HG03097 (cell line): ENCODE data around the gene PSME4.
"Not testable (repeated sequence)": the region's sequence is repeated elsewhere in the genome, so short reads cannot be mapped to it uniquely, and the experiment has no call there.

Experiments
- ATAC-seq: cut with Tn5 transposase; IDR thresholded peaks from one replicate; pipeline ENCODE4 v1.9.1; 2021; ENCODE audit not compliant: unreplicated experiment, low FRiP score

PSME4 gene

DNA sequence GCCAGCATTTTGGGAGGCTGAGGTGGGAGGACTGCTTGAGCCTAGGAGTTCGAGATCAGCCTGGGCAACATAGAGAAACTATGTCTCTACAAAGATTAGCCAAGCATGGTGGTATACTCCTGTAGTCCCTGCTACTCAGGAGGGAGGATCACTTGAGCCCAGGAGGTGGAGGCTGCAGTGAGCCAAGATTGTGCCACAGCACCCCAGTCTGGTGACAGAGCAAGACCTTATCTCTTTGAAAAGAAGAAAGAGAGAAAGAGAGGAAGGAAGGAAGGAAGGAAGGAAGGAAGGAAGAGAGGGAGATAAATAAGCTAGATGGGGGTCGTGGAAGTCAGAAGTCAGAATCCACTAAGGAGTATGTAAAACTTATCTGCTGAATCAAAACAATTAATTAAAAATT, 127.2 kb downstream of the PSME4 start:
- ATAC-seq, result no peak

DNA sequence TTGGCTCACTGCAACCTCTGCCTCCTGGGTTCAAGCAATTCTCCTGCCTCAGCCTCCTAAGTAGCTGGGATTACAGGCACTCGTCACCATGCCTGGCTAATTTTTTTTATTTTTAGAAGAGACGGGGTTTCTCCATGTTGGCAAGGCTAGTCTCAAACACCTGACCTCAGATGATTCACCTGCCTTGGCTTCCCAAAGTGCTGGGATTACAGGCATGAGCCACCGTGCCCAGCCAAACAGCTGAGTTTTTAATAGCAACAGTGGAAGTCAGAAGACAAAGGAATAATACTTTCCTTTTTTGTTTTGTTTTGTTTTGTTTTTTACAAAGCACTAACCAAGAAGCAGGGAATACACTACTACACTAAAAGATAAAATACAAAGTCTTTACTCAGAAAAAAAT, 127.9 kb downstream of the PSME4 start:
- no peak for ATAC-seq

GRCh38 chr2:53841651-53842050, 129.1 kb downstream of the PSME4 start:
- not testable (repeated sequence) for ATAC-seq

DNA sequence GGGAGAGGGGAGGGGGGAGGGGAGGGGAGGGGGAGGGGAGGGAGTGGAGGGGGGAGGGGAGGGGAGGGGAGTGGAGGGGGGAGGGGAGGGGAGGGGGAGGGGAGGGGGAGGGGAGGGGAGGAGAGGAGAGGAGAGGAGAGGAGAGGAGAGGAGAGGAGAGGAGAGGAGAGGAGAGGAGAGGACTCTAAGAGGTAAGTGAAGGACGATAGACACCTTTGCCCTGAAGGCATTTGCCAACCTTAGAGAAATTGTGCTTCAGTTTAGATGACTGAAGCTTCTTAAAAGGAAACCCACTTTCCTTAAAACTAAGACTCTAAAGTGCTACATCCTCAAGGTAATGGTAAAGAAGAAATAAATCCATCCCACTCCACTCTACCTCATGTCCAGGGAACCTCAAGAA, 130.2 kb downstream of the PSME4 start:
- ATAC-seq, result no peak

- not testable (repeated sequence) for ATAC-seq
Measured at GRCh38 chr2:53829980-53830290, 140.9 kb downstream of the PSME4 start.

GRCh38 chr2:53829273-53829979, 141.4 kb downstream of the PSME4 start:
- ATAC-seq, result no peak

GRCh38 chr2:53828331-53828730, 142.5 kb downstream of the PSME4 start:
- ATAC-seq, result no peak

- ATAC-seq, result no peak
Measured at GRCh38 chr2:53827398-53828175, 143.2 kb downstream of the PSME4 start.

DNA sequence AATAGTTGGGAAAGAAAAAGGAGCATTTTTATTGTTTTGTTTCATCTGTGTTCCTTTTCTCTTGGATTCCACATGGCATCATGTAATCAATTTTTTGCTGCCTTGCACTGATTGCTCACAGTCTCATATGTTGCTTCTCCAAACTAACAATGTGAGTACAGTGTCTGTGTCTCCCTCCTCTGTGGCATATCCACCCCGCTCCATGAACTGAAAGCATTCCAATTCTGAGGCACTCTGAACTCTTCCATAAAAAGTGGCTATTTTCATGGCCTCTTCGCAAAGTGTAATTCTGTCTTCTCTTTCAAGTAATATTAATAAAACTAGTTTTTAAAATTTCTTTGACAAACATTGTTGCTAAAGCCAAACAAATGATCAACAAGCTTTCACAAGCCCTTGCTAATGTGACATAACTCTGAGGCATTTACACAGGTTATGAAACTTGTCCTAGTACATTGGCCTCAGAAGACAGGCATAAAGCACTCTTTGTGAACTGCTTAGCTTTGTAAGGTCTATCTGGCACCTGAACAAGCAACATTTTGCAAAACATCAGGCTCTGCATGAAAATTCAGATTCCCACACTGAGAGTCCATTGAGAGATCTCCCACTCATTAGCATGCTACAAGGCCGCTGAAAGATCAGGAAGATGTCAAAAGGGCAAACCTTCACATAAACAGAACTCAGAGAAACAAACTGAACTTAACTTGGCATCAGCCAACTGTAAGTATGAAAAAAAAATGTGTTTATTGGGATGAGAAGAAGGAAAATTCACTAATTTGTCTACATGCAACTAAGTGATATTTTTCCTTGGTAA, 144.0 kb downstream of the PSME4 start:
- no peak for ATAC-seq

GRCh38 chr2:53826030-53826410, 144.8 kb downstream of the PSME4 start:
- no peak for ATAC-seq

- not testable (repeated sequence) for ATAC-seq
Measured at GRCh38 chr2:53823639-53824038, 147.2 kb downstream of the PSME4 start.

DNA sequence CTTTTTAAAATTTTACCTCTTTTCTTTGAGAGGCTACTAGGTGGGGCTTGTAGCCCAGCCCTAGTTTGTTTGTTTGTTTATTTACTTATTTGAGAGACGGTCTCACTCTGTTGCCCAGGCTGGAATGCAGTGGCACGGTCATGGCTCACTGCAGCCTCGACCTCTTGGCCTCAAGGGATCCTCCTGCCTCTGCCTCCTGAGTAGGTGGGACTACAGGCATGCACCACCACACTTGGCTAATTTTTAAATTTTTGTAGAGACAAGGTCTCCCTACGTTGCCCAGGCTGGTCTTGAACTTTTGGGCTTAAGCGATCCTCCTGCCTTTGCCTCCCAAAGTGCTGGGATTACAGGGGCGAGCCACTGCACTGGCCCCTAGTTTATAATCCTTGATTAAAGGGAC, 149.0 kb downstream of the PSME4 start:
- no peak for ATAC-seq

- ATAC-seq, result no peak
Measured at GRCh38 chr2:53820711-53821110, 150.1 kb downstream of the PSME4 start.

DNA sequence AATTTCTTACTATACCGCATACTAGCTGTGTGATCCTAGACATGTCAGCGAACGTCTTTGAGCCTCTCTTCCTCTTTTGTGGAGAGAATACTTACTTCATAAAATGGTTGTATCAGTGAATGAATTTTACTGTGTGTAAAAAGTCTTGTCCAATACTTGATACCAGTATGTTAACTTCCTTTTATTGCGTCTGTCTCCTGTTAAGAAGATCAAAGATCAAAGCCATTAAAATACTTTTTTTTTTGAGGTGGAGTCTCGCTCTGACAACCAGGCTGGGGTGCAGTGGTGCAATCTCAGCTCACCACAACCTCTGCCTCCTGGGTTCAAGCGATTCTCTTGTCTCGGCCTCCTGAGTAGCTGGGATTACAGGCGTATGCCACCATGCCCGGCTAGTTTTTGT, 150.7 kb downstream of the PSME4 start:
- no peak for ATAC-seq

DNA sequence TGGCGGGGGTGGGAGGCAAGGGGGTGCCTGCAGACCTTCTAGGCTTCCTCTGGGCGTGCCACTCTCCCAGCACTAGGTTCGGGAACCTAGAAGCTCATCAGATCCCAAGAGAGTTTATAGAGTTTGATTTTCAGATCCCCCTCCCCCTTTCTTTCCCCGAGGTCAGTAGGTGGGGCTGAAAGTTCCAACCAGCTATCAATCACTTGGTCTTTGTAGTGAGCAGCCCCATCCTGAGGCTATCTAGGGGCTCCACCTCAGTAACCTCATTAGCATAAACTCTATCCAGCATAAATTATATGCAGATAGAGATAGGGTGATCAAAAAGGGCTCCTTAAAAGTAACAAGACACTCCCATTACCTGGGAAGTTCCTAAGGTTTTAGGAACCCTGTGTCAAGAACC, 151.2 kb downstream of the PSME4 start:
- ATAC-seq, result no peak

DNA sequence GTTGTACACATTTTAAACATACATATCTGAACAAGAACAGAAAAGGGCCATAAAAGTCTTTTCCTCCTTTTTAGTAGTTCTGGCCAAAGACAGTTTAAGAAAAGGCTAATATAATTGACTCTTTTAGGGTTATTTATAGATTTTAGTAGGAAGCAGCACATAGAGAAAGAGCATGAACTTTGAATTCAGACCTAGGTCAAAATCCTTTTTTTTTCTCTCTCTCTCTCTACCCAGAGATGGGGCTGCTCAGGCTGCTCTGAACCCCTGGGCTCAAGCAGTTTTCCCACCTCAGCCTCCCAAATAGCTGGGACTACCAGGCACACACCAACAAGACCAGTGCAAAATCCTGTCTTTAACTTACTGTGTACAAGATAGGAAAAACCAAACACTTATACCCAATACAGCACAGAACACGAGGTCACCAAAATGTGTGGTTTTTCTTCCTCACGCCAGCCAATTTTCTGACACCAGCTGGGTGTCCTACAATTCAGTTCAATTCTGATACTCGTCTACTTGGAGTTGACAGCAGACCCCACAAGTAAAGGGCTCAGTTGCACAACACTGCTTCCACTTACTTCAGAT, 151.8 kb downstream of the PSME4 start:
- no peak for ATAC-seq
